Hematopoietic multipotent progenitor cell (in vitro differentiated cells): ENCODE results near the gene MLXIP. TPM values are rescaled to one million over a fixed set of nuclear protein-coding genes. Genes with fewer than 3 reads are reported as not detected.
"Not testable (repeated sequence)": the region's sequence is repeated elsewhere in the genome, so short reads cannot be mapped to it uniquely, and the experiment has no call there.

Experiments used
- DNase-seq, 3 donors: peaks; one replicate each; pipeline ENCODE4 v3.0.0-alpha.2; 2011 to 2015; ENCODE audit warnings: low read depth in 2 of 3, low spot score in 2 of 3
- total RNA-seq: library from RNA; depleted of rRNA; stranded (reverse); fragments of >200 nt; gene quantifications from one replicate; pipeline ENCODE4 v1.2.3, GENCODE V29; 2012

The MLXIP gene
- total RNA-seq, 1 donor, result 50.9 TPM

DNA sequence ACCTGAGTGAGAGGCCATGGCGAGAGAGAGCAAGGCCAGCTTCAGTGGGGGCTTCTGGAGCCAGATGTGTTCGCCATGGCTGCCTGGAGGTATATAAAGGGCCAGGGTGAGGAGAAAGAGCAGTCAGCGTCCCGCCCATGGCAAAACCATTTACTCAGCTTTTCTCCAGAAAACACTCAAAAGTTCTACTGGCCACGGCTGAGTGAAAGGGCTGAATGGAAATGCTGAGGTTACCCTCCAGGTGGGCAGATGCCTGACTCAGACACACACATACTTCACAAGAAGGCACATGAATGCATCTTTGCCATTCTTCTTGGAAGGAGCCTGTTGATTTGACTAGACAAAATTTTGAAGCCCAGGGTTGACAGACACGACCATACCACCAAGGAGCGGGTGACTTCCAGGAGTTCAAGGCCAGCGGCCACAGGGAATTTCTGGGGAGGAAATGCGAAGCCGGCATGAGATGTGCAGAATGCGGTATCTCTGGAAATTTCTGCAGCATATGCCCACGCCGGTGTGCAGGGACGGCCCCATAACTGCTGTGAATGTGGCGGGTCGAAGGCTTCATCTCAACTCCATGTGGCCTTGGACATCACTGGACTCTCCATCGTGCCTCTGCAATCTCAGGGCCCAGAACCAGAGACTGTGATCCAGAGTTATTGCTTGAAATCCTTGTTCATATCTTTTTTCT lies 95.7 kb downstream of the MLXIP start, which contains the start of gene IL31:
Gene IL31 (minus strand): TSS at position 67 of the 691 bp plus-strand sequence. CDS start 49 bp downstream, at position 18.
- no peak for DNase-seq

- DNase-seq, result not testable (repeated sequence)
Observed at GRCh38 chr12:122176473-122176872, 97.9 kb downstream of the MLXIP start.

DNA sequence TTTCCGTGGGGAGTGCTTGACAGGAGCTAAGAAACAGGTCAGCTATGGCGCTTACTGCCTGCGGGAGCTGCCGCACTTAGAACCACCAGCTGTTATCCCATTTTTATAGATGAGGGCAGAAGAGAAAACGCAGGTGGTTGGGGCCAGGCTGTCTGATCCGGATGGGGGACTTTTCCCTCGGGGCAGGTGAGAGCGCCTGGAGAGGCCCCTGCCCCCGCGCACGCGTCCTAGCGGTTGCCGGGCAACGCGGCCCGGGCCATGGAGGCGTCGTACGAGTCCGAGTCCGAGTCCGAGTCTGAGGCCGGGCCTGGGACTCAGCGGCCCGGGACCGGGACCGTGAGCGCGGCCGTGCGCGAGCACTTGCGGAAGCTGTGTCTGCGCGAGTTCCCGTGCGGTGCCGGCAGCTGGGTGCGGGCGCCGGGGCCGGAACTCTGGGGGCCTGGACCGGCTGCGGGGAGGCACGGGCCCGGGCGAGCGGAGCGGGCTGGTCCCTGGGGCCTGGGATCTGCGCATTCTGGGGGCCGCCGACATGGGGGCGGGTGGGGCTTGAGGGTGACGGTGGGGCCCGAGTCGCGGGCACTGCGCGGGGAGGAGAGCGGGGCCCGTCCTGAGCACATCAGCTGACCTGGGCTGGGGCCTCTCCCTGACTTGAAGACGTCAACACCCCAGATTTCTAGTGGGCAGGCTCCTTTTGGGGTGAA lies 104.5 kb downstream of the MLXIP start, which contains the start of gene LRRC43:
Gene LRRC43 (plus strand): TSS at position 237 of the 701 bp plus-strand sequence. CDS start 22 bp downstream, at position 259.
- peak in 2 of 3 donors; percentile 45 to 52 for DNase-seq

GRCh38 chr12:122183588-122183940 lies 105.0 kb downstream of the MLXIP start:
- DNase-seq, result no peak

- DNase-seq, result peak in 1 of 3 donors; percentile 28
Observed at GRCh38 chr12:122184517-122184916, 106.0 kb downstream of the MLXIP start.

DNA sequence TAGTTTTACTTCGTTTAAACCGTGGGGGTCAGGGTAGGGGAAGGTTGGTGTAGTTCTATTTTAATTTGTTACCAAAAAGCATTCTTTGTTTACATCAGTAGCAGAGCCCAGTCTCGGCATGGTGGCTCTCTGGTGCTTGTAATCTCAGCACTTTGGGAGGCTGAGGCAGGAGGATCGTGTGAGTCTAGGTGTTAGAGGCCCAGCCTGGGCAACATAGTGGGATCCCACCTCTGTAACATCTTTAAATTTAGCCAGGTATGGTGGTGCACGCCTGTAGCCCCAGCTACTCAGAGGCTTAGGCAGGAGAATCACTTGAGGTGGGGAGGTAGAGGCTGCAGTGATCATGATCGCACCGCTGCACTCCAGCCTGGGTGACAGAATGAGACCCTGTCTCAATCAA lies 106.5 kb downstream of the MLXIP start:
- no peak for DNase-seq

- no peak for DNase-seq
Observed at GRCh38 chr12:122185494-122186082, 107.0 kb downstream of the MLXIP start.

DNA sequence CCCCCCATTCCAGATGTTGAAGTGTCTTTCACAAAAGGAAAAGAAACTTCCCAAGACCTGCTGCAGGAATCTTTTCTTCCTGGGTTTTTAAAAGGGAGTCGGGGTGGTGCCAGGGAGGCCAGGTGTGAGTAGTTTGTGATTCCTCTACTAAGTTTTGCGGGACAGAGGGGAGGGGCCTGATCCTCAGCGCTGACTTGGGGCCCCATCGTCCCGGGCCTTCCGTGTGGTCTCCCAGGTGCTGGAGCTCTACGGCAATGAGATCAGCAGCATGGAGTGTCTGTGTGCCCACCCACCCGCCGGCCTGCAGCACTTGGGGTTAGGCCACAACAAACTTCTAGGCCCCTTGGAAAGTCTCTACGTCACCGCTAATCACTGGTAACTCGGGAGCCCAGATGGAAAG lies 108.9 kb downstream of the MLXIP start:
- no peak for DNase-seq

DNA sequence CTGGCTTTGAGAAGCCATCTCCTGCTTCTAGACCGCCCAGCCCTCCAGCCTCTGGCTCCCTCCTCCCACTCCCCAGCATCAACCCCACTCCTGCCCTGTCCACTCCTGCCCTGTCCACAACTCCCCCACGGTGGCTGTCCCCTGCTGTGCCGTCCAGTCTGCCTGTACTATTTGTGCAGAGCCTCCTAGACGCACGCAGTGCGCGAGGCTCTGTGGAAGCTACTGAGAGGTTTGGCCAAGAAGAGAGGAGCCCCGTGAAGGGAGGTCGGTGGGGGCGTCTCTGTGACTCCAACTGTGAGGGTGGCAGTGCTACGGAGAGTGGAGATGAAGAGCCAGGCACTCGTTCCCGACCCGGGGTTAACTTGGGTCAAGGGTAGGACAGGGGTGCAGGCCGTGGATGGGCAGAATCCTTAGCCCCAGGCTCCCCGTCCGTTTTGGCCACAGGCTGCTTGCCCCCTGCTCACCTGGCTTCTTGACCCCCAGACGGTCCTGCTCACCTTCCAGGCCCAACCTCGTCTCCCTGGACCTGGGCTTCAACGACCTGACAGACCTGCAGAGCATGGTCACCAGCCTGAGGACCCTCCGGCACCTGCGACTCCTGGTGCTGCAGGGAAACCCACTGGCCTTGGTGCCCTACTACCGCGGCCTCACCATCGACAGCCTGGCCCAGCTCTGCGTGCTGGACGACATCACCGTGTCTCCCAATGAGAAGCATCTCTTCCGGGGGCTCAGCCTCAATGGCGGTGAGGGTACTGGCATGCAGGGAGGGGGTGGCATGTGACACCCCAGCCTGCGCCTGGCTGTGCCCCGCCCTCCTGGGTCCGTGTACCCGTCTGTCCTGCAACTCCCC lies 111.3 kb downstream of the MLXIP start:
- DNase-seq, result no peak

GRCh38 chr12:122190842-122191668 lies 112.5 kb downstream of the MLXIP start:
- DNase-seq, result peak in 2 of 3 donors; percentile 67 to 82

GRCh38 chr12:122192441-122192840 lies 113.9 kb downstream of the MLXIP start:
- no peak for DNase-seq

DNA sequence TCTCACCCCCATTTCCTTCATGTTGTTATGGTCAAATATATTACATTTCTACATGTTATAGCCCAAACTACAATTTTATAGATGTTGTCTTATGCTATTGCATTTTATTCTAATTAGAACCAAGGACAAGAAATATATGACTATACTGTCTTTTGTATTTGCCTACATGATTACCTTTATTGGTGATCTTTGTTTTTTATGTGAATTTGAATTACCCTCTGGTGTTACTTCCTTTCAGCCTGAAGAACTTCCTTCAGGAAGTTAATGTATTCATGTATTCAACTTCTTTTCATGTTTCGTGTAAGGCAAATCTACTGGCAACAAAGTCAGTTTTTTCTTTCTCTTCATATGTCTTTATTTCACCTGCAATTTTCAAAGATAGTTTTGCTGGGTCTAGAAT lies 116.2 kb downstream of the MLXIP start:
- DNase-seq, result no peak

DNA sequence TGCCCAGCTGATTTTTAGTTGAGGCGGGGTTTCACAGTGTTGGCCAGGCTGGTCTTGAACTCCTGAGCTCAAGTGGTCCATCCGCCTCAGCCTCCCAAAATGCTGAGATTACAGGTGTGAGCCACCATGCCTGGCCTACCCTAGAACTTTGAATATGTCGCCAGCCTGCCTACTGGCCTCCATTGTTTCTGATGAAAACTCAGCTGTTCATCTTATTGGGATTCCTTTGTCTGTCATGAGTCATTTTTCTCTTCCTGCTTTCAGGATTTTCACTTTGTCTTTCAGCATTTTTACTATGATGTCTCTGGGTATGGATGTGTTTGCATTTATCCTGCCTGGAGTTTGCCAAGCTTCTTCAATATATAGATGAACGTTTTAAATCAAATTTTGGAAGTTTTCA lies 116.8 kb downstream of the MLXIP start:
- no peak for DNase-seq

Other genes with a start within 250 kb of the MLXIP start
- not detected for gene HPD, start 219.9 kb upstream of the MLXIP start, total RNA-seq
- 39.3 TPM for gene PSMD9, start 190.0 kb upstream of the MLXIP start, total RNA-seq
- 1.1 TPM for gene CFAP251, start 160.2 kb upstream of the MLXIP start, total RNA-seq
- gene BCL7A, start 56.9 kb upstream of the MLXIP start, total RNA-seq, result 38.8 TPM
- not detected for gene IL31, start 95.5 kb downstream of the MLXIP start, total RNA-seq
- gene LRRC43, start 104.4 kb downstream of the MLXIP start, total RNA-seq, result 1.1 TPM
- 0.27 TPM for gene B3GNT4, start 125.0 kb downstream of the MLXIP start, total RNA-seq
- gene DIABLO, start 147.3 kb downstream of the MLXIP start, total RNA-seq, result 86.7 TPM
- 15.1 TPM for gene VPS33A, start 187.7 kb downstream of the MLXIP start, total RNA-seq